ENCODE results near the gene PRR5.

GRCh38 chr22:44677353-44677840, 24.6 kb upstream of the PRR5 start:
- no peak for TF ChIP-seq ZNF274 (IDR thresholded peaks at IDR 0.05; ENCODE audit: low read depth, low read length)
- TF ChIP-seq YY1 (IDR thresholded peaks at IDR 0.05; ENCODE audit: insufficient read depth, insufficient read length) = no peak
- no peak for TF ChIP-seq SUZ12 (IDR thresholded peaks at IDR 0.05; ENCODE audit: extremely low read depth, insufficient read depth, insufficient read length)
